COR-L47 (cell line): ENCODE measurements around the gene CNFN.

Experiments used
- DNase-seq: peaks from one replicate; lab custom pipeline; 2025; lab: John Stamatoyannopoulos, UW

CNFN gene

DNA sequence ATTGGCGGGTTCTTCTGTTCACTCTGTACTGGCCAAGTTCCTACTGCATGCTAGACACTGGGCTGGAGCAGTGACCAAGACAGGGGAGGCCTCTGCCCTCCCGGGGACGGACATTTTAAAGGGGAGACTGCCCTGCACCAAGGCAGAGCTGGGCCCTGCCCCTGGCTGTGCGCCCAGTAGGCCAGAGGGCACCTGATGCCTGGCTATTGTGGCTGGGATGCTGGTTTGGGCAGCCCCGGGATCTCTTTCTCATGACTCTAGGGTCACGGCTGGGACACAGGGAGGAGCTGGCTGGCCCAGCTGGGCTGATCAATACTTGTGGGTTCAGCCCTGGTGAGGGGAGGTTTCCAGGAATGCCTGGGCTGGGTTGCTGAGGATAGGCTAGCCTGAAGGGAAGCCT, 19.4 kb upstream of the CNFN start:
- DNase-seq: no peak

DNA sequence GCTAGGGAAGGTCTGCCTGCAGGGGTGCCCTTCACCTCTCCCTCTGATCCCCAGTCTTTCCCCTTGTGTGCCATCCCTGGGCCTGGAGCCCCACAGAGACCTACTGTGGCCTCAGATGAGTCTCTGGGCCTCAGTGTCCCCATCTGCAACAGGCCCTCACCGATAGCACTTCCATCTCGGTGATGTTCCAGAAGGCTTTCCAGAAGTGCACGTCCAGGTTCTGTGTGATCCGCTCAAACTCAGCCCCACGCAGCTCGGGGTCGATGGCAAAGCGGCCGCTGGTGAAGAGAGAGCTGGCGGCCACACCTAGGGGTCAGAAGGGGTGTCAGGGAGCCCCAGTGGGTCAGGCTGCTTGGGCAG, 17.7 kb upstream of the CNFN start:
- no peak for DNase-seq

DNA sequence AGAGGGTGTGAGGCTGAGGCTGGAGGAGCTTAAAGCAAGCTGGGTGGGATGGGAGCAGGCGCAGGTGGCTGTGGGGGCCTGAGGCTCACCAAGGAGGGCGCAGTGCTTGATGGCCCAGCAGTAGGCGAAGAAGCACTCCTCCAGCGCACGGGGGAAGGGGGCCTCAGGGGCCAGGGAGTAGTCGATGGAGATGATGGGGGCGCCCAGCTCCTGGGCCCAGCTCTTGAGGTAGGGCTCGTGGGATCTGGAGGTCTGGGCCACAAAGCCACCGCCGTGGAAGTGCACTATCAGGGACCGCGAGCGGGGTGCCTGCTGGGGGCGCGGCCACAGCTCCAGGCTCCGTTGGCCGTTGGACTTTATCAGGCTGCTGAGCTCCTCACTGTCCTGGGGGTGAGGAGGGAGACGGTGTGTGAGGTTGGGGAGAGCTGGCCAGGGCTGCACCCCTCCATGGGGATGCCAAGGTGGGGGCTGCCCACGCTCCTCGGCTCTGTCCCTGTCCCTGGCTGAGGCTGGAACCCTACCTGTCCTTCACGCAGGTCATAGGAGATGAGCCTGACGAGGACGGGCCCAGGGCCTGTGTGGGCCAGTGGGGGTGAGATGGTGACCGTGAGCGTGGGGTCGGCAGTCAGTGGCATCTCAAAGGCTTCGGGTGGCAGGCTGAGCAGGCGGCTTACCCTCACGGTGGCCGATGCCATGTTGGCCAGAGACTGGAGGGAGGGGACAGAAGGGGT, 17.2 kb upstream of the CNFN start:
- DNase-seq: no peak

DNA sequence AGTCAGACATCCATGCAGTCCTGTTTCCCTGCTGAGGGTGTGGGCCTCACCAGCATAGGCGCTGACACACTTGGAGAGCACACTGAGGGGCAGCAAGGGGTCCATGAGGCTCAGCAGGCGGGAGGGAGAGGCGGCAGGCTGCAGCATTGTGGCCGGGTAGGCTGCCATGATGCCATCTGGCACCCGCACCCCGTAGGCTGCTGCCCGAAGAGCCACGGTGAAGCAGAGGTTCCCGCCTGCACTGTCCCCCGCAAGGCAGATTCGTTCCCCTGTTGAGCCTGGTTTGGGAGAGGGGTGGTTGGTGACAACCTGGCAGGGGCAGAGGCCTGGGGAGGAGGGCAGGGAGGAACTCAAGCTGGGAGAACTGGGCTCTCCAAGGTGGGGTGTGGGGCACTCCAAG, 16.0 kb upstream of the CNFN start:
- no peak for DNase-seq

DNA sequence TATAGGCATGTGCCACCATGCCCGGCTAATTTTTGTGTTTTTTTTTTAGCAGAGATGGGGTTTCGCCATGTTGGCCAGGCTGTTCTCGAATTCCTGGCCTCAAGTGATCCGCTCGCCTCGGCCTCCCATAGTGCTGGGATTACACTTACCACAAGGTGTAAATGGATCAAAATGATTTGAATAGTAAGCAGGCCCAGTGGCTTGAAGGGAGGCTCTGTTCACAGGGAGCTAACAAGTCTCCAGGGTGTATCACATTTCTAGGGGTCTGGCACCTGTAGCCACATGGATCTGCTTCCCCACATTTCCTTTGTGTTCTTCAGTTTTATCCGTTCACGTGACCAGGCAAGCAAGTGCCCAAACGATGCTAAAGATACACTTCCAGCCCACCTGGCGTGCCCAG, 13.5 kb upstream of the CNFN start:
- no peak for DNase-seq

DNA sequence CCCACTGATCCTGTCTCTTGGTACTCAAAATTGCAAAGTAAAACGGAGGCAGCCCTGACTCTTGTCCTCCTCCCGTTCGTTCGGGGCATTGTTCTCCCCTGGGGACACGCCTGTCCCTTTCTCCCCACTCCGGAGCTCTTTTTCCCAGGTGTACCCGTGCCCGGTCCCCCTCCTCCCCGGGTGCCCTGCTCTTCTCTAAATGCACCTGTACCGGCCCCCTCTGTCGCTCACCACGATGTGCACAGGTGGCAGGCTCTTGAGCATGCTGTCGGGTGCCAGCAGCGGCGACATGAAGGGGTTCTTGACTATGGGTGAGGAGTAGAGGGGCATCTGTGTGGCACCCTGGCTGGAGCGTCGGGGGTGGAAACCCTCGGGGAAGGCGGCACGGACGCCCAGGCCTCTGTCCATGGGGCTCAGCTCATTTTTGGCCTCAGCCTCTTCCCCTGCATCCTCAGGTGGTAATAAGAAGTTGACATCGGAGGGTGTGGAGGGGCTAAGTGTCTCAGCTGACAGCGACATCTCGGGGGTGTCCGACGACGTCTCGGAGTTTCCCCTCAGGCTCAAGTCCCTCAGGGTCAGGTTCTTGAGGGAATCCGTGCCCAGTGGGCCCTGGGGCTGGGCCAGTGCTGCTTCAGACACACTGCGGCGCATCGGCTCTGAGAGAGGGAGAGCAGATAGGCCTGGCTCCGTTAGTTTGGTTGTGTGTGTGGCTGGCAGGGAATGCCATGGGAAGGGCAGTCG, 12.4 kb upstream of the CNFN start:
- no peak for DNase-seq

DNA sequence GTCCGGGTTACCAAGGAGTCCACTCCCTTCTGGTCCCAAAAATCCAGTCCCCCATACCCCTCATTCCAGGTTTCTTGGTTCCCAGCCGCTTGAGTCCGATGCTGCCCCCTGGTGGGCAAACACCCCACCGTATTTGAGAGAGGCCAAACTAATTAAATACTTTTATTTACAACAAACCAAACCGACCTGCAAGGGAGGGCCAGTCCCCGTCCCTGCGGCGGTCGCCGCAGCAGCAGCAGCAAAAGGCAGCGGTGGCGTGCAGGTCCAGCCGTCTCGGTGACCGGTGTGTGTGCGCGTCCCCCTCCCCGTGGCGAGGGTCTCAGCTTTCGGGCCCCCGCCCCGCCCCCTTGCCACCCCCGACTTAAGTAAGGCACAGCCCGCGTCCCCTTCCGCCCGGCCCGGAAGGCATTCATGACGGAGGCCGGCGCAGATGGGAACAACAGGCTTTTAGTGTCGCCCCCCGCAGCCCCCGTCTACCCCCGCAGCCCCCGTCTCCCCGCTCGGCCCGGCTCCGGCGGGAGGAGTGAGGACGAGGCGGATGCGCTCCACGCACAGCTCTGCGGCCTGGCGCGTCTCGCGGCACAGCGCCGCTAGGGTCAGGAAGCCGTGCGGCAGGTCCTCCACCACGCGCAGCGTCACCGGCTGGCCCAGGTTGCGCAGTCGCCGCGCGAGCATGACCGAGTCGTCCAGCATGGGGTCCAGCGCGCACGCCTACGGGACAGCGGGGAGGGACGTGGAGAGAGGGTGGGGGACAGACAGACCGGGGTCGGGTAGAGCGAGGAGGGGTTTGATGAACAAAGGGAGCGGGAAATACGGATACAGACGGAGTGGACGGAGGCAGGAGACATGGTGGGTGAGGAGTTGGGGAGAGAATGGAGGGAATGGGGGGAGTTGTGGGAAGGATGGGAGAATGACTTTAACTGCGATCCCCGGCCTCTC, 11.5 kb upstream of the CNFN start:
- peak; percentile 58 for DNase-seq

- no peak for DNase-seq
These were observed 10.3 kb upstream of the CNFN start for GRCh38 chr19:42400404-42400803.

DNA sequence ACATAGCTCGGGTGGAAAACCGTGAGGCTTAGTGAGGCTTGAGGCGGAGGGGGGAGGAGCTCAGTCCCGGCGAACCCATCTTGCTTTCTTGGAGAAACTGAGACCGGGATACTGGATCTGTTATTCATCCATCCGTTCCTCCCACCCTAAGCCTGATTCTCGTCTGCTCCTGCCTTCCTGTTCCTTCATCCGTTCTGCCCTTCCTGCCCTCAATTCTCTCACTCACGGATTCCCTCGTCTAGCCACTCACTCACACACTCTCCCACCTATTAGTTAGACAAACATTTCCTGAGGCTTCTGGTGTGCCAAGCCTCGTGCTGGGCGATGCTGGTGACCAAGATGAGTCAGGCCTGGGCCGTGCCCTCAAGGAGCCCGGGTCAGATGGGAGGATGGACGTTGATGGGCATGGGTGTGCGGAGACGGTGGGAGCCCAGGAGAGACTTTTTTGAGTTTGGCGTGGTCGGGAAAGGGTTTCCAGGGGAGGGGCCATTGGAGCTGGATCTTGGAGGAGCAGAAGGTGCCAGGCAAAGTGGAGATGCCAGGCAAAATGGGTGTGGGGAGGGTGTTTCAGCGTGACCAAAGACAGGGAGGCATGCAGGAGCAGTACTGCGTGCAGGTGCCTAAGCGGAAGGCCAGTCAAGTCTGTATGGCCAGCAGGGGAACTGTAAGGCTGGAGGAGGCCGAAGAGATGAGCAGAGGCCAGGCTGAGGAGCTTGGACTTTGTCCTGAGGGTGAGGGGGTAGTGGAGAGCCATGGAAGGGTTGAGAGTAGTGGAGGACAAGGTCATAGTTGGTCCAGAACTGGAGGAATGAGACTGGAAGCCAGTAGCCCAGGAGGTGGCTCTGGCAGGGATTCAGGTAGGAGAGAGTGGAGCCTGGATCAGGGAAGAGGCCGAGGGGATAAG, 7.4 kb upstream of the CNFN start:
- no peak for DNase-seq

DNA sequence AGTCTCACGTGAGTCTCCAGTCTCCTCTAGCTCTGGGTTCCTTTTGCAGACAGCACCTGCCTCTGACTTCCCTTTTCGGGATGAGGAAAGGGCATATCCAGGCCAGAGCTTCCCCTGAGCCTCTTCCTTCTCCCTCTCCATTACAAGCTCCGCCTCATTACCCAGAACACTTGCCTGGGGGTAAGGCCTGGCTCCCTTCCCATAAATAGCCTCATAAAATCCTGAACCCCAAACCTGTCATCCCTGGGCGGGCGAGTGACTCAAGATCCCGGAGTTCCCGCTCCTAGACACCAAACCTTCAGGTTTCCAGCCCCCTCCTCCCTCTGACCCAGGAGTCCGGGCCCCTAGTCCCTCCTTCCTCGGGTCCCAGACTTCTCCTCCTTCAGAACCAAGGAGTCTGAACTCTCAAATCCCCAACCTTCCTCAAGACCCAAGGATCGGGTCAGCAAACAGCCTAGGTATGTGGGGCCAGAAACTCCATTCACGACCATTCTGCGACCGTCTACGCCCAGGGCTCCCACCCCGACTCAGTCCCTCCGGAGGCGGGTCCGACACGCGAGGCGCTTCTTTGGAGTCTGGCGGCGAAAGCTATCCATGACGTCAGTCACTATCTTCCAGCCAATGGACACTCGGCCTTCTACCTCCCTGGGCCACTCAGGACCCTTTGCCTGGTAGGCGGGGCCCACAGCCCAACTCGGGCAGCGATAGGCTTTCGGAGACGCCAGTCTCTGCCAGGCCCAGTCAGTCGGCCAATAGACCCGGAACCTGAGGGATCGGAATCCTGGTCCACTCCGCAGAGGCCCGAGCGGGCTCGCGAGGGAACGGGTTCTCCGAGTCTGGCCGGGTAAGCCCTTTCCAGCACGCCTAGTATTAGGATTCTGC, 6.5 kb upstream of the CNFN start:
- peak; percentile 98 for DNase-seq

DNA sequence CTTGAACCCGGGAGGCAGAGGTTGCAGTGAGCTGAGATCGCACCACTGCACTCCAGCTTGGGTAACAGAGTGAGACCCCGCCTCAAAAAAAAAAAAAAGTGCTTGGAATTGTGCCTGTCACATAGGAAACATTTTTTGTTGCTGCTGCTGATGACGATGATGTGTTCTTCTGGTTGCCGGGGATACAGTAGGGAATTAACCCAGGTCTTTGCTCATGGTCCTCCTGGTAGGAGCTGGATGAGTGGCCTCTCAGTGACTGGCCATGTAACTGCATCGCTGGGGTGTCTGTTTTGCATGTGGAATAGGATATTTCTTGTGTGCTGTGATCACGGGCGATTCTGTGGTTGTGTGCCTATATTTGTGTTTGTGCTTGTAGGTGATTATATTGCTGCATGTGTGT, 4.7 kb upstream of the CNFN start:
- no peak for DNase-seq

DNA sequence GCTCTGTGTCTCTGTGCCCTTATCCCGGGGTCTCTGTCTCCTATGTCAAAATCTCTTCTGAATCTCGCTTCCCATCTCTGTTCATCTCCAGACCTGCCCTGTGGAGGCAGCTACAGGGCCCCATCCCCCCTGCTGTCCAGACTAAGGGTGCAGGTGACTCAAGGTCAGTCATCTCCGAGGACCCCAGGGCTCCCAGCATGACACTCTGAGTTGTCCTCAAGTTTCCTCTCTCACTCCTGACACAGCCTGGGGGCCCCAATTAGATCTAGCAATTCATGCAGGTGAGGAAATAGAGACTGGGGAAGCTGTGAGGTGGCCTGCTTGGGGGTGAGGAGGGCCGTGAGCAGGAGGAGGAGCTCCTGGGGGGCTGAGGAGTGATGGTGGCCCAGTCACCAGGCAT, 2.1 kb upstream of the CNFN start:
- no peak for DNase-seq

- no peak for DNase-seq
These were observed 1.1 kb downstream of the CNFN start for GRCh38 chr19:42388851-42389489.

GRCh38 chr19:42386974-42387707, 3.0 kb downstream of the CNFN start:
- peak; percentile 61 for DNase-seq

GRCh38 chr19:42380155-42380554, 9.9 kb downstream of the CNFN start:
- DNase-seq: no peak

- DNase-seq: no peak
These were observed 11.6 kb downstream of the CNFN start for GRCh38 chr19:42378225-42379215.

- DNase-seq: no peak
These were observed 13.9 kb downstream of the CNFN start for GRCh38 chr19:42376177-42376555.
